HG02884 (cell line): ENCODE measurements around the gene PDCD2L.
A peak's percentile ranks its signal among the peaks of the same experiment; 100 is the strongest.
"Not testable (repeated sequence)": the region's sequence is repeated elsewhere in the genome, so short reads cannot be mapped to it uniquely, and the experiment has no call there.

Experiments used
- ATAC-seq: cut with Tn5 transposase; IDR thresholded peaks from one replicate; pipeline ENCODE4 v1.9.1; 2021; ENCODE audit warnings: mild to moderate bottlenecking, moderate library complexity; ENCODE audit not compliant: unreplicated experiment

Gene PDCD2L

DNA sequence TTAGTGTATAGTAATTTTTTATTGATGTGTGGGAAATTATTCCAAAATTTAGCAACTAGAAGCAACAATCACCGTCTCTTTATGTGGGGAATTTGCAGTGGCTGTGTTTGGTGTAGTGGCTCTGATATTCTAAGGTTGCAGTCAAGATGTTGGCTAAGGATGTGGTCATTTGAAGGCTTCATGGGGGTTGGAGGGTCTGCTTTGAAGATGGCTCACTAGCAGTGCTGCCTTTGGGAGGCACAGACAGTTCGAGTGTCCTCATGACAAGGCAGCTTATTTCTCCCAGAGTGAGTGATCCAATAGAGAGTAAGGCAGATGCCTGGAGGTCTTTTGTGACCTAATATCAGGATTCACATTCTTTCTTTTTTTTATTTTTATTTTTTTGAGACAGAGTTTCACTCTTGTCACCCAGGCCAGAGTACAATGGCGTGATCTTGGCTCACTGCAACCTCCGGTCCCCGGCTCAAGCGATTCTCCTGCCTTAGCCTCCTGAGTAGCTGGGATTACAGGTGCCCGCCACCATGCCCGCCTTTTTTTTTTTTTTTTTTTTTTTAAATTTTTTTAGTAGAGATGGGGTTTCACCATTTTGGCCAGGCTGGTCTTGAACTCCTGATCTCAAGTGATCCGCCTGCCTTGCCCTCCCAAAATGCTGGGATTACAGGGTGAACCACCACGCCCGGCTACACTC is 30.5 kb upstream of the PDCD2L start:
- ATAC-seq: no peak

DNA sequence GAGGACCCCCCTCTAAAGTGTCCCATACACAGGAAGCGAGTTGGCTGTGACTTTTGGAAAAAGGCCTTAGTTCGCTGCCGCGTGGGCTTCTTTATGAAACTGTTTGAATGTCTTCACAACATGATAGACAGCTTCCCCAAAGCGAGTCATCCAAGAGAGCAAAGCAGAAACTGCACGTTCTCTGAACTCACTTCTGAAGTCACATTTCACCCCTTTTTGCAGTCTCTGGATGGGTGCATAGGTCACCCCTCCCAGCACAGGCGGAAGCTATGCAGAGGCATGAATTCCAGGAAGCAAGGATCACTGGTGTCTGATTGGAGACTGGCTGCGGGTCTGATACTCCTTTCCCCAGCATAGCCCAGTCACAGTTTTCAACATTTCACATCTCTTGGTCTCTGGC is 28.6 kb upstream of the PDCD2L start:
- no peak for ATAC-seq

DNA sequence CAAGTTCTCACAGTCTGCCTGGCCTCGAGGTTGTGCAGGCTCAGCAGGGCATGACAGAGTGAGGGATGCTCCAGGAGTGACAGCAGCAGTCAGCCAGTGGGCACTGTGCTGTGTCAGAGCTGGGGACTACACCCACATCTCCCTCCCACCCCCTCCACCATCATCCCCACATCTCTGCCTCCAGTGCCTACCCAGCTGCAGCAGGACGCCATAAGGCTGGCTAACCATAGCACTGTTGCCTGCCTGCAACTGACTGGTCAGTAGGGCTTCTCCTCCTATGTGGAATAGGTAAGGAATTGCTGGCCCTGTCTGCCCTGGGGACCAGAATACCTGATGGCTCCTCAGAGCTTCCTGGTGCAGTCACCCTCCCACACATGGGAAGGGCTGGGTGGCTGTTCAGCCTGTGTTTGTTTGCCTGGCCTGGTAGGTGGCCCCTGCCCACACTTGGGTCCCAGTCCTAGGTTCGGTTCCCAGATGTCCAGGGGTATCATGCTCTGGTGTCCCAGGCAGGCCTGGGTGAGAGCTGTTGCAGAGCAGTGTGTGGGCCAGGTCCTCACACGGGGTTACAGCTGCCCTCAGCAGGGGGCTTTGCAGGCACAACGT is 23.5 kb upstream of the PDCD2L start:
- ATAC-seq: no peak

DNA sequence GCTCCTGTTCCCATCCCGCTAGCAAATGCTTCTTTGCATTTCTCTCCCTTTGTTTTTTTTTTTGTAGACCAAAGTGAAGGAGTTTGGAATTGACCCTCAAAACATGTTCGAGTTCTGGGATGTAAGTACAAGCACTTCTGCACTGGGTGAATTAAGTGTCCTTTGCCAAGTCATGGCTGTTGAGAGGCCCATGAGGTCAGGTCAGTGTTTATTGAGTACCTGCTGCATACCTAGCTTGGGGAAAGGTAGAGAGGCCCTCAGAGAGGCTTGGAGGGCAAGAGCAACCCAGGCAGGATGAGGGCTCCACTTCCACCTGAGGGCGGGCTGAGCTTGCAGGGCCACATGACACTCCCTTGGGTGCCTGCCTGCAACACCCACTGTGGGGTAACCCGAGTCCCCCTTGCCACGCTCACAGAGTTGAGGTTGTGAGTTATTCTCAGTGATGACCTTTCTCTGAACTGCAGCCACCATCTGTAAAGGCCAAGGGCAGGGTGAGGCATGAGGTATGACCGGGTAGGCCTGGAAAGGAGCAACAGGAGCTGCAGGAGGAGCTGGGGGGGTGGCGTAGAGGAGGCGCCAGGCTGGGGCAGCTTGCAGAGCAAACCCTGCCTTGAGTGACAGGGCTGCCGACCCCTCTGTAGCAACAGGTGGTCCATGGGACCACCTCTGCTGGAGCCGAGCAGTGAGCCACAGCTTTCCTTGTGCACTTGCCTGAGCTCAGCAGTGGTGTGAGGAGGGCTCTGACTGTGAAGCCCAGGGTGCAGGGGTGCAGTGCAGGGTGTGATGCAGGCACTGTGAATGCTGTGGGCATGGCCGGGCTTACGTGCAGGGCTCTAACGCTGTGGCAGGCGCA is 22.6 kb upstream of the PDCD2L start:
- no peak for ATAC-seq

DNA sequence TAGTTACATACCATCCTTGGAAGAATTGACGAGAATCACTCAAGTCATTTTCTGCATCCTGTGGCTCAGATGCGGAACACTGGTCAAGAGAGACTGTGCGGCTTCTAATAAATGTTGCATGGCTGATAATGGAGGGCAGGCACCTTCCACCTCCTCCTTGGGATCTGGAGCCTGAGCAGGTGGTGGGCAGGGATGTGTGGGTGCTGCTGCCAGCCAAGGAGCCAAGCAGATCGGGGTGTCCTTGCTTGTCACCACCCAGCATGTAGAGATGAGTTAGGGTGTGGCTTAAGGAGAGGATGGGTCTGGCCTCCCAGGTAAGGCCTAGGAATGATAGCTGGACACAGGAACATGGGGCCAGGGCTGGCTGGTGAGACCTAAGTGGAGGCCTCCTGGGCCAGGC is 21.7 kb upstream of the PDCD2L start:
- ATAC-seq: no peak

DNA sequence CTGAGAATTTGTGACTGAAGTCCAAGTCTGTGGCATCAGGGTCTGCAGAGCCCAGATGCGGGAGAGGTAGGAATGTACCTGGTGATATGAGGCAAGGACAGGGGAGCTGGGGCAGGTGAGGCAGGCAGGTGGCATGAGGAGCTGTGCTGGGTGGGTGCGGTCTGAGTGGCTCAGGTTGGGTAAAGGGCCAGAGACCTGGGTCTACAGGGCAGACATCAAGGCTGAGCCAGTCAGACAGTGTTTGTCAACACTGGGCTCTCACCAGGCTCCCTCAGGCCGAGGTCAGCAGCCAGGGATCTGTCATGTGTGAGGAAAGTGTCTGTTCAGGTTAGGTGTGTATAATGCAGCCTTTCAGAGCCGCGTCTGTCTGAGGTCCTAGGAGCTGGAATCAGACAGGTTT is 20.6 kb upstream of the PDCD2L start:
- no peak for ATAC-seq

DNA sequence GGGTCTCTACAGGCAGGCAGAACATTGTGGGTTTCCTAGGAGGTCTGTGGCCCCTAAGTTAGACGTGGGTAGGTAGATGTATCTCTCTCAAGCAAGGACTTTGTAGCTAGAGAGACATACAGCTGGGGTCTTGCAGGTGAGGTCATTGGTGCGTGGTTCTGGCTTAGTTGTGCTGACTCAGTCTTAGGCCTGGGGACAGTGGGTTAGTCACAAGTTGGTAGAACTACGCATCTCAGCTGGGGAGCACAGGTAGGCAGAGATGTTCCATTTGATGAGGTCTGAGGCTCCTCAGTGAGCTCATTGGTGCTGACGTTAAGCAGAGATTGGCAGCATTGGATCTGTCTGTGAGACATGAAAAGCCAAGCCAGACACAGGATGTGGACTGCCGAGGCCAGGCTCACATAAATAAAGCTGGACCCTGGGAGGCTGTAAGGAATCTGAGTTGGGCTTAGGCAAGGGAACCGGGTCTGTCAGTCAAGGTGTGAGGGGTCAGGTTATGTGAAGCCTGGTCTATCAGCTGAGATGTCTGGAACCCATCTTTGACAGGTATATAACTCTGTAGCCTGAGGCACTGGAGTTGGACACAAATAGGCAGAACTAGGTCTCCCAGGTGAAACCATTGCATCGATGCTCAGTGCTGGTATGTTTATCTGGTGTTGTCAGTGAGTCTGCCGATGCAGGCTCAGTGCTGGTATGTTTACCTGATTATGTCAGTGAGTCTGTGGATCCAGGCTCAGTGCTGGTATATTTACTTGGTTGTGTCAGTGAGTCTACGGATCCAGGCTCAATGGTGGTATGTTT is 17.4 kb upstream of the PDCD2L start:
- no peak for ATAC-seq

DNA sequence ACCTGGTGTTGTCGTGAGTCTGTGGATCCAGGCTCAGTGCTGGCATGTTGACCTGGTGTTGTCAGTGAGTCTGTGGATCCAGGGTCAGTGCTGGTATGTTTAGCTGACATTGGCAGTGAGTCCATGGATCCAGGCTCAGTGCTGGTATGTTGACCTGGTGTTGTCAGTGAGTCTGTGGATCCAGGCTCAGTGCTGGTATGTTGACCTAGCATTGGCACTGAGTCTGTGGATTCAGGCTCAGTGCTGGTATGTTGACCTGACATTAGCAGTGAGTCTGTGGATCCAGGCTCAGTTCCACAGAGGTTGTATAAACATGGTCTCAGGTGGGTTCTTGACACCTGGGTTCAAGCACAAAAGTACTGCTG is 16.8 kb upstream of the PDCD2L start:
- no peak for ATAC-seq

DNA sequence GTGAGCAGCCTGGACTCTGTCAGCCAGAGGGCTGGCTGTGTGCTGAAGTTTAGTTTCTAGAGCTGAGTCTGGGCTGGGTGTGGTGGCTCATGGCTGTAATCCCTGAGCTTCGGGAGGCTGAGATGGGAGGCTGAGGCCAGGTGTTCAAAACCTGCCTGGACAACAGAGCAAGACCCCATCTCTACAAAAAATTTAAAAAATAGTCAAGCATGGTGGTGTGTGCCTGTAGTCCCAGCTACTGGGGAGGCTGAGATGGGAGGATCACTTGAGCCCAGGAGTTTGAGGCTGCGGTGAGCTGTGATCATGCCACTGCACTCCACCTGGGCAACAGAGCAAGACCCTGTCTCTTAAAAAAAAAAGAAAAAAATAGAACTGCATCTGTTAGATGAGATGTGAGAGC is 15.5 kb upstream of the PDCD2L start:
- not testable (repeated sequence) for ATAC-seq

DNA sequence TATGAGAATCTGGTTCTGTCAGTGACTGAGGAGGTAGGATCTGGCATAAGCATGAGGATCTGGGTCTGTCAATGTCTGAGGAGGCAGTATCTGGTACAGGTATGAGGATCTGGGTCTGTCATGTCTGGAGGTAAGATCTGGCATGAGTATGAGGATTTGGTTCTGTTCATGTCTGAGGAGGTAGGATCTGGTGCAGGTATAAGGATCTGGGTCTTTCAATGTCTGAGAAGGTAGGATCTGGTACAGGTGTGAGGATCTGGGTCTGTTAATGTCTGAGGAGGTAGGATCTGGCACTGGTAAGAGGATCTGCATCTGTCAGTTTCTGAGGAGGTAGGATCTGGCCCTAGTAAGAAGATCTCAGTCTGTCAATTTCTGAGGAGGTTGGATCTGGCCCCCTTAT is 12.4 kb upstream of the PDCD2L start:
- ATAC-seq: no peak

DNA sequence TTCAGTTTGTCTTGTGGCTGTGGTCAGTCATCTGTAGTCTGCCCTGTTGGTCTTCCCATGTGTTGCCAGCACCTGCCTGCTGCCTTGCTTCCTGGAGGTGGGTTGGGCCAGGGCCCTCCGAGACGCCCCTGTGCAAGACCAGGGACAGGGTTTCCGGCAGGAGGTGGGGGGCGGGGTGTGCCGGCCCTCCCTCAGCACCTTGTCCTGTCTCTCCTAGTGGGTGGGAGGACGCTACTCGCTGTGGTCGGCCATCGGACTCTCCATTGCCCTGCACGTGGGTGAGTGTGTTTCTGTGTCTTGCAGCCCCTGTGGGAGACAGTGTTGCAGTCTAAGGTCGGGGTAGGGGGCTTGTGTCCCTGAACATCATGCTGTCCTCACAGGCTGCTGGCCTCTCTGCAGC is 11.2 kb upstream of the PDCD2L start:
- ATAC-seq: no peak

DNA sequence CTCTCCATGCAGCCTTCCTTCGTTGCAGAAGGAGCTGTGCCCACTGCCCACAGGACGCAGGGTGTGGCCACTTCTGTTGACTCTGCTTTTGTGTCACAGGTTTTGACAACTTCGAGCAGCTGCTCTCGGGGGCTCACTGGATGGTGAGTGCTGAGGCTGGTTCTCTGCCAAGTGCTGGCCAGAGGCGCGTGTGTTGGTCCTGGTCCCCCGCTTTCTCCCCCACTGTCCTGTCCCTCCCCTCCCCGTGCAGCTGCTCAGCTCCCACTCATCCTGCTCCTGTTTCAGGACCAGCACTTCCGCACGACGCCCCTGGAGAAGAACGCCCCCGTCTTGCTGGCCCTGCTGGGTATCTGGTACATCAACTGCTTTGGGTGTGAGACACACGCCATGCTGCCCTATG is 10.6 kb upstream of the PDCD2L start:
- ATAC-seq: no peak

DNA sequence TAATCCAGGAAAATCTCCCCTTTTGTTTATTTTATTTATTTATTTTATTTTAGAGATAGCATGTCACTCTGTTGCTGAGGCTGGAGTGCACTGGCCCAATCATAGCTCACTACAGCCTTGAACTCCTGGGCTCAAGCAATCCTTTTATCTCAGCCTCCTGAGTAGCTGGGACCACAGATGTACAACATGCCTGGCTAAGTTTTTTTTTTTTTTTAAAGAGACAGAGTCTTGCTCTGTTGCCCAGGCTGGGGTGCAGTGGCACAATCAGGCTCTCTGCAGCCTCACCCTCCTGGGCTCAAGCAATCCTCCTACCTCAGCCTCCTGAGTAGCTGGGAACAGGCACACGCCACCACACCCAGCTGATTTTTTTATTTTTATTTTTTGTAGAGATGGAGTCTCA is 6.3 kb upstream of the PDCD2L start:
- no peak for ATAC-seq

DNA sequence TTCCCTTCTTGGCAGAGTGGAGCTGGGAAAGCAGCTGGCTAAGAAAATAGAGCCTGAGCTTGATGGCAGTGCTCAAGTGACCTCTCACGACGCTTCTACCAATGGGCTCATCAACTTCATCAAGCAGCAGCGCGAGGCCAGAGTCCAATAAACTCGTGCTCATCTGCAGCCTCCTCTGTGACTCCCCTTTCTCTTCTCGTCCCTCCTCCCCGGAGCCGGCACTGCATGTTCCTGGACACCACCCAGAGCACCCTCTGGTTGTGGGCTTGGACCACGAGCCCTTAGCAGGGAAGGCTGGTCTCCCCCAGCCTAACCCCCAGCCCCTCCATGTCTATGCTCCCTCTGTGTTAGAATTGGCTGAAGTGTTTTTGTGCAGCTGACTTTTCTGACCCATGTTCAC is 4.3 kb upstream of the PDCD2L start:
- ATAC-seq: no peak

DNA sequence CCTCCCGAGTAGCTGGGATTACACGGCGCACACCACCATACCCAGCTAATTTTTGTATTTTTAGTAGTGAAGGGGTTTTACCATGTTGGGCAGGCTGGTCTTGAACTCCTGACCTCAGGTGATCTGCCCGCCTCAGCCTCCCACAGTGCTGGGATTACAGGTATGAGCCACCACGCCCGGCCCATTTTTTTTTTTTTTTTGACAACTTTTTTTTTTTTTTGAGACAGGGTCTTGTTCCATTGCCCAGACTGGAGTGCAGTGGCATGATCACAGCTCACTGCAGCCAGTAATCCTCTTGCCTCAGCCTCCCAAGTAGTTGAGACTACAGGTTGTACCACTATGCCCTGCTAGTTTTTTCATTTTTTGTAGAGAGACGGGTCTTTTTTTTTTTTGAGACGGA is 3.4 kb upstream of the PDCD2L start:
- ATAC-seq: not testable (repeated sequence)

DNA sequence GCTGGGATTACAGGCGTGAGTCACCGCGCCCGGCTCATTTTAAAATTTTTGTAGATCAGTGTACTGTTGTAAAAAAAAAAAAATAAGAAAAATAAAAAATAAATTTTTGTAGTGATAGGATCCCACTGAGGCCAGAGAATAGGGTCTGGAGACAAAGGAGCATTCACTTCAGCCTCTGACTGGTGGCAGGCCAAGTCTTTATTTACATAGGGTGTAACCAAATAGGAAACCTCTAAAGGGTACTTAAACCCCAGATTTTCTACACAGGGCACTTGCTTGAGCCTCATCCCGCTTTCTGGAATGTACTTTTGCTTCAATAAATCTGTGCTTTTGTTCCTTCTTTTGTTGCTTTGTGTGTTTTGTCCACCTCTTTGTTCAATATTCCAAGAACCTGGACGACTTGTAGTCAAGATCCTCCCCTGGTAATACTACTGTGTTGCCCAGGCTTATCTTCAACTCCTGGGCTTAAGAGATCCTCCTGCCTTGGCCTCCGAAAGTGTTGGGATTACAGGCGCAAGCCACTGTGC is 2.1 kb upstream of the PDCD2L start:
- ATAC-seq: no peak

DNA sequence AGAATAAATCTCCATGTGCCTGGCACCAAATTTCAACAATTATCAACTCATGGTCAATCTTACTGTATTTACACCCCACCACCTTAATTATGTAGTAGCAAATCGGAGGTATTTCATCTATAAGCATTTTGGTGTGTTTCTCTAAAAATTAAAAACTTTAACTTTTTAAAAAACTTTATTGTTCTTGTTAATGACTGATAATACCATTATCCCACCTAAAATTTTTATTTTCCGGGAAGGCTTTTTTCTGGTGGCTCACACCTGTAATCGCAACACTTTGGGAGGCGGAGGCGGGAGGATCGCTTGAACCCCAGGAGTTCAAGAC is 453 bp upstream of the PDCD2L start:
- peak; percentile 16 for ATAC-seq

DNA sequence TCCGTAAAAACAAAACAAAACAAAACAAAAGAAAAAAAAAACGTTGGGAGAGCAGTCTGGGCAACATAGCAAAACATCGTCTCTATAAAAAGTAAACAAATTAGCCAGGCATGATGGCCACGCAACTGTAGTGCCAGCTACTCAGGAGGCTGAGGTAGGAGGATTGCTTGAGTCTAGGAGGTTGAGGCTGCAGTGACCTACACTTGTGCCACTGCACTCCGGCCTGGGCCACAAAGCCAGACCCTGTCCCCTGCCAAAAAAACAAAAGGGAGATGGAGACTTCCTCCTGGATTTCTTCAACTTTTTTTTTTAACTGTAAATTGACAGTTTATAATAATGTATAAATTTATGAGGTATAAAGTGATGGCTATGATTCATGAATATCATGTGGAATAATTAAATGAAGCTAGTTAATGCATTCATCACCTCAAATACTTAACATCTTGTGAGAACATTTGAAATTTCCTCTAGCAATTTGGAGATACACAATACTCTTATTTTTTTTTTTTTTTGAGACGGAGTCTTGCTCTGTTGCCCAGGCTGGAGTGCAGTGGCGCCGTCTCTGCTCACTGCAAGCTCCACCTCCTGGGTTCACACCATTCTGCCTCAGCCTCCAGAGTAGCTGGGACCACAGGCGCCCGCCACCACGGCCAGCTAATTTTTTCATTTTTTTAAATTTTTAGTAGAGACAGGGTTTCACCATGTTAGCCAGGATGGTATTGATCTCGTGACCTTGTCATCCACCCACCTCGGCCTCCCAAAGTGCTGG is 1.9 kb downstream of the PDCD2L start:
- ATAC-seq: no peak

DNA sequence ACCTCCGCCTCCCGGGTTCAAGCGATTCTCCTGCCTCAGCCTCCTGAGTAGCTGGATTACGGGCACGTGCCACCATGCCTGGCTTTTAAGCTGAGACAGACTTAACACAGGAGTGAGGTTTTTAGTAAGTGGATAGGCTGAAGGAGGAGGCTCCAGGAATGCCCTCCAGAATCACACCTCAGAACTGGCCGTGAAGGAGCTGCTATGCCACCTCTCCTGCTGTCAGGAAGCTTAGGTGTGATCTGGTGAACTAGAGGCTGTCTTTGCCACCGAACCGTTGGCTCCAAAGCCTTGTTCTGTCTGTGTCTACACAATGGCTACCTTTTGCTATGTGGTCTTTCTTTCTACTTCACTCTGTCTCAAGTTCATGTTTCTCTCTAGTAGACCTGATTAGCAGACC is 4.2 kb downstream of the PDCD2L start:
- ATAC-seq: no peak
